Measurements from ENCODE around the gene RPS6KA5. TPM values are rescaled to one million over a fixed set of nuclear protein-coding genes. Genes with fewer than 3 reads are reported as not detected.

The RPS6KA5 gene
- total RNA-seq, 1 donor from 2014 or later = 0.21 TPM

DNA sequence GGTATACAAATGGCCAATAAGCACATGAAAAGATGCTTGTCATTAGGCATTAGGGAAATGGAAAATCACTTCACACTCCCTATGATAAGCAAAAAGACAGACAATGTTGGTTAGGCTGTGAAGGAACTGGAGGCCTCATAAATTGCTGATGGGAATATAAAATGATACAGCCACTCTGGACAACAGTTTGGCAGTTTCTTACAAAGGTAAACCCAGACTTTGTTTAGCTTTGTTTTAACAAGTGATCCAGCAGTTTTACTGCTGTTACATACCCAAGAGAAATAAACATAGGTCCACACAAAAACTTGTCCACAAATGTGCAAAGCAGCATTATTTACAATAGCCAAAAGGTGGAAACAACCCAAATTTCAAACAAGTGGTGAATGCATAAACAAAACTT lies 5.4 kb downstream of the RPS6KA5 start:
- H3K36me3 ChIP-seq = no peaks in the 10 kb centered on the region
- no peaks in the 10 kb centered on the region for H3K27me3 ChIP-seq
- TF ChIP-seq, protein P1, sequence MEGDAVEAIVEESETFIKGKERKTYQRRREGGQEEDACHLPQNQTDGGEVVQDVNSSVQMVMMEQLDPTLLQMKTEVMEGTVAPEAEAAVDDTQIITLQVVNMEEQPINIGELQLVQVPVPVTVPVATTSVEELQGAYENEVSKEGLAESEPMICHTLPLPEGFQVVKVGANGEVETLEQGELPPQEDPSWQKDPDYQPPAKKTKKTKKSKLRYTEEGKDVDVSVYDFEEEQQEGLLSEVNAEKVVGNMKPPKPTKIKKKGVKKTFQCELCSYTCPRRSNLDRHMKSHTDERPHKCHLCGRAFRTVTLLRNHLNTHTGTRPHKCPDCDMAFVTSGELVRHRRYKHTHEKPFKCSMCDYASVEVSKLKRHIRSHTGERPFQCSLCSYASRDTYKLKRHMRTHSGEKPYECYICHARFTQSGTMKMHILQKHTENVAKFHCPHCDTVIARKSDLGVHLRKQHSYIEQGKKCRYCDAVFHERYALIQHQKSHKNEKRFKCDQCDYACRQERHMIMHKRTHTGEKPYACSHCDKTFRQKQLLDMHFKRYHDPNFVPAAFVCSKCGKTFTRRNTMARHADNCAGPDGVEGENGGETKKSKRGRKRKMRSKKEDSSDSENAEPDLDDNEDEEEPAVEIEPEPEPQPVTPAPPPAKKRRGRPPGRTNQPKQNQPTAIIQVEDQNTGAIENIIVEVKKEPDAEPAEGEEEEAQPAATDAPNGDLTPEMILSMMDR (IDR thresholded peaks at IDR 0.05) = no peak
- H3K4me1 ChIP-seq = peaks cover 0 to 9% of the 10 kb centered on the region in 2 donors
- H3K9me3 ChIP-seq = no peaks in the 10 kb centered on the region
- DNase-seq (ENCODE audit: low spot score in 2 of 2) = no peak
- H3K27ac ChIP-seq = no peak overlapping the region
- intact Hi-C loops (cut with DNase I) = no loop called here
- H3K4me3 ChIP-seq = no peak overlapping the region

DNA sequence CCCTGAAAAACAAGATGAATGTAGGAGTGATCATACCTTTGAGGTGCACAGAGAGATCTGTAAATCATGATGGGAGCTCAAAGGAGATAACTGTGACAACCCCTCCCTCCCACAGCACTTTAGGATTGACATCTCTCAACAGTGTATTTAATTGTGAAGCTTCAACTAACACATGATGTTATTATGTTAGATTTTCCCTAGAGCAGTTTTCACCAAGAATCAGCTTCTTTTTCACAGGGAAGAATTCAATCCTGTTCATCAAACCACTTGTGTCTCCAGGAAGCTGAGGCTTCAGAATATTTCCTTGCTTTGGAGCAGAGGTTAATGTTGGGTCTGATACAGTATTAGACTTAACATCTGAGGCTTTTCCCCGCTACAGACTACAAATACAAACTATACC lies 11.8 kb downstream of the RPS6KA5 start:
- intact Hi-C loops (cut with DNase I) = no loop called here
- no peaks in the 10 kb centered on the region for H3K4me1 ChIP-seq
- H3K27ac ChIP-seq = no peak overlapping the region
- TF ChIP-seq, protein P1 (IDR thresholded peaks at IDR 0.05) = no peak
- no peaks in the 10 kb centered on the region for H3K9me3 ChIP-seq
- no peak overlapping the region for H3K4me3 ChIP-seq
- no peaks in the 10 kb centered on the region for H3K36me3 ChIP-seq
- no peak for DNase-seq (ENCODE audit: low spot score in 2 of 2)
- no peaks in the 10 kb centered on the region for H3K27me3 ChIP-seq

- Histone ChIP-seq H3K9me3 (no peaks in the 10 kb centered on the region), H3K36me3 (no peaks in the 10 kb centered on the region), H3K27me3 (no peaks in the 10 kb centered on the region), H3K4me1 (no peaks in the 10 kb centered on the region), H3K4me3 (no peak overlapping the region), H3K27ac (no peak overlapping the region)
- no peak for DNase-seq (ENCODE audit: low spot score in 2 of 2)
- intact Hi-C loops (cut with DNase I) = no loop called here
- TF ChIP-seq, protein P1 (IDR thresholded peaks at IDR 0.05) = no peak
Measured at GRCh38 chr14:91048265-91048664, 12.2 kb downstream of the RPS6KA5 start.

- H3K36me3 ChIP-seq = no peaks in the 10 kb centered on the region
- H3K4me3 ChIP-seq = no peak overlapping the region
- intact Hi-C loops (cut with DNase I) = no loop called here
- DNase-seq (ENCODE audit: low spot score in 2 of 2) = no peak
- TF ChIP-seq, protein P1 (IDR thresholded peaks at IDR 0.05) = no peak
- no peak overlapping the region for H3K27ac ChIP-seq
- H3K27me3 ChIP-seq = no peaks in the 10 kb centered on the region
- H3K9me3 ChIP-seq = no peaks in the 10 kb centered on the region
- H3K4me1 ChIP-seq = no peaks in the 10 kb centered on the region
Measured at GRCh38 chr14:91047174-91047753, 13.2 kb downstream of the RPS6KA5 start.

- Histone ChIP-seq H3K4me1 (no peaks in the 10 kb centered on the region), H3K27me3 (no peaks in the 10 kb centered on the region), H3K9me3 (no peaks in the 10 kb centered on the region), H3K27ac (no peak overlapping the region), H3K36me3 (no peaks in the 10 kb centered on the region), H3K4me3 (no peak overlapping the region)
- TF ChIP-seq, protein P1 (IDR thresholded peaks at IDR 0.05) = no peak
- DNase-seq (ENCODE audit: low spot score in 2 of 2) = no peak
- intact Hi-C loops (cut with DNase I) = no loop called here
Measured at GRCh38 chr14:91046488-91047072, 13.9 kb downstream of the RPS6KA5 start.

All from ascending aorta (tissue), 2 donors.